NCI-H526 treated with DMSO at 0.1 percent for 48 hours (cell line): ENCODE measurements around the gene DAAM1.

Experiments
- DNase-seq: peaks from one replicate; lab custom pipeline; 2025; lab: John Stamatoyannopoulos, UW

Gene DAAM1

DNA sequence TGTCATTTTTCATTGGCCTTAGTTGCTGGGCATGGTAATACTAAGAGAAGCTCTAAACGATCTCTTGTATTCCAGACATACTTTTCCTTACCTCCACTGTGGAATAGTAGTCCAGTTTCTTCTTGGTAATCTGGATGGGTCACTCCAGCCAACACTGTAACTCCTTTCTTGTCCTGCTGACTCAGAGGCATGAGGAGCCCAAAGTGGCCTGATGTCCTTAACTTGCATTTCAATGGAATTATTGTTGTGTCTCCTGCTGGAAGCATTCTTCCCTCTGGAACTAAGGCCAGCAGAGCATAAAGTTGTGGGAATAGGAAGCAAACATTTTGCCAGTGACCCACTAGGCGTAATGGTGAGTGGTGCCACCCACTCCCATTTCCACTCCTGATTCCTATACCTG, 33.1 kb downstream of the DAAM1 start:
- DNase-seq = no peak

DNA sequence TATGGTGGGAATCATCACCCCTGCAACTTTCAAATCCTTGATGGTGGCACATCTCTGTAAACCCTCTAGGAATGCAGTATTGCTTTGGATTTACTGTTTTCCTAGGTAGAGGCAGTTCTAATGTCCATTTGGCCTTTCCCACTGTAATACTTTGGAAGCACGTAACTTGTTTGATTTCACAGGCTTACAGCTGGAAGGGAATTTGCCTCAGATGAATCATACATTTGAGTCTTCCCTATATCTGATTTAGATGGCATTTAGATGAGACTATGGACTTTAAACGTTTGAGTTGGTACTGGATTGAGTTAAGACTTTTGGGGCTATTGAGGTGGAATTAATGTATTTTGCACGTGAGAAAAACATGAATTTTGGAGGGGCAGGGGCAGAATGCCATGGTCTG, 35.9 kb downstream of the DAAM1 start:
- DNase-seq = no peak

DNA sequence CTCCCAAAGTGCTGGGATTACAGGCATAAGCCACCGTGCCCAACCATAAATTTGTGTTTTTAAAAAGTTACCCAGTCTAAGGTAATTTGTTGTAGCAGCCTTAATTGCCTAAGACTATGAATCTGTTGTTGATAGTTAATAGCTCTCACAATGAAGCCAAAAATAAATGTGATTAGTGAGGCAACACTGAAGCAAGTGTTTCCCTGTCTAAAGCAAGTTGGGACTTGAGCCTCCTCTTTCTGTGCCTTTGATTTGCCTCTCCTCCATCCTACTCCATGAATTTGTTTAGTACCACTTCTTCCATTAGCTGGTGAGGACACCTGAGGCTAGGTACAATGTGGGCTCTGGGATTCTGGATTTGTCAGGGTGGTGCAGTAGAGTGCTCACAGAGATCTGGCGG, 36.8 kb downstream of the DAAM1 start:
- no peak for DNase-seq

DNA sequence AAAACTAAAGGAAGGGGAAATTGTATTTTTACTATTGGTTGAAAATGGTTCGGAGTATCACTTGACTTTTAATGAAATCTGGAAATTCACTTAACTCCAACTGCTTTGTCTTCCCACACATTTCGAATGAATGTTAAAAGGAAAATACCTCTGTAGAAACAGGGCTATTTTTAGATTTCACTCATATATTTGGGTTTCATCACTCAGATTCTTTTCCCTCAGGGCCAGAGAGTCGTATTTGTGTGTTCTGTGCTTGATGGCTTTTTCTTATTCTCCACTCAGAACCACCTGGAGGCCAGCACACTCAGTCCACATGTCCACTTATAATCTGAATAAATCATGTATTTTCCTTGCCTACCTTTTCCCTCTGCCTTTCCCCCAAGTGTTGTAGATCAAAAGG, 40.0 kb downstream of the DAAM1 start:
- DNase-seq = no peak

DNA sequence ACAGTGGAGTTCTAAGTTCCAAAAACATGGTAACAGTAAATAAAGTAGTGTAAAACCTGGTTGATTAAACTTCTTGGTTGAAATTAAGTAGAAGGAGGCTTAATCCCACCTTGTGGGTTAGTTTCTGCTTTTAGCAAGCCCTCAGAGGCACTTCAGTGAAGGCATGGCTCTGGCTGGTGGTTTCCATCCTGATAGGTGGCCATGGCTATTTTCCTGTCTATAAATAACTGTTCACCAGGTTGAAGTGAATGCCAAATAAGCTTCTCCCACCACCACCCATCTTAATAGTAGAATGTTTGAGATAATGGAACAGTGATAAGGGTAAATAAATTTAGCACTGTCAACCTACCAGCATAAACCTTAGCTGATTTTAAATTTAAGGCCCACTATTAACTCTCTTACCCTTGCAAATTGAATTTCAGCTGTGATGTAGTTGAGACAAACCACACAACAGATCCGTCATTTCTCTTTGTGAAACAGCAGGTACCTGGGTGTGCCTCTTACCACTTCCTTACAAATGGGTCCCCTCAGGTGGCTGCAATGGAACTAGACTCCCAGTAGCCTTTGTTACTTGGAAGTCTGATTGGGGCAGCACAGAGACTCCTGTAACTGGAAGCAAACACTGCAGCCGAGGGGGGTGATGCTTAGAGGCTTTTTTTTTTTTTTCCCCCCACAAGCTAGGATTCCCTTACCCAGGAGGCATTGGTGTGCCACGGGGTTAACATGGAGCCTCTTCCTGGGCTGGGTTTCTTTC, 41.4 kb downstream of the DAAM1 start:
- DNase-seq = no peak

DNA sequence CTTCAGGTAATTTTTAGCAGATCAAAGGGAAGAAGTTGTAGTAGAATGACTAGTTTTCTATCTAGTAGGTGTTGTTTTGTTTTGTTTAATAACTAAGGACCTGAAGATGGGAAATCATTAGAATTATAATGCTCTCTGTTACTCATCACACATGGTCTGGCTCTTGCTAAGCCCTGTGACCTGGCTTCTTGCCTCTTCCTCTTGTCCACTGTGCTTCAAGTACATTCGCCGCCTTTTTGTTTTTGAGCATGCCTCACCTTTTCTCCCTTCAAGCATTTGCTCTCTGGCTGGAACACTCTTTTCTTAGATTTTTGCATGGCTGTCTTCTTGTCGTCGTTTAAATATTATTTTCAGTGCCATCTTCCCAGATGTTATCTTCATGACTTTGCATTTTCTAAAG, 47.7 kb downstream of the DAAM1 start:
- DNase-seq = no peak

DNA sequence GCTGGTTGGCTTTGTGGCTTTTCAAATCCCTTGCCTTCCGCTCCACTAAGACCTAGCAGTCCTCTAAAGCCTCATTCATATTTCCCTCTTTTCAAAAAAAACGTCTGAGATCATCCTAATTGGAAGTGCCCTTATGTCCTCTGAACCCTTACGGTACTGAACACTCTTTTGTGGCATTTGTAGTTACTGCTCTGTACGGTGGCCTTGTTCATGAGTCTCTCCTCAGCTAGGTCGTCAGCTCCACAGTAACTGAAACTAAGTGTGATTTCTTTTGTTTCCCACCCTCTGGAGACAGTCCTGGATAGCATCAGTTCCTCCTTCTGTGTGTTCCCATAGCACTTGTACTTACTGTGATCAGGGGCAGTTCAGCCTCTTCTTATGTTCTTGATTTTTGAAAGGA, 49.7 kb downstream of the DAAM1 start:
- DNase-seq = no peak

DNA sequence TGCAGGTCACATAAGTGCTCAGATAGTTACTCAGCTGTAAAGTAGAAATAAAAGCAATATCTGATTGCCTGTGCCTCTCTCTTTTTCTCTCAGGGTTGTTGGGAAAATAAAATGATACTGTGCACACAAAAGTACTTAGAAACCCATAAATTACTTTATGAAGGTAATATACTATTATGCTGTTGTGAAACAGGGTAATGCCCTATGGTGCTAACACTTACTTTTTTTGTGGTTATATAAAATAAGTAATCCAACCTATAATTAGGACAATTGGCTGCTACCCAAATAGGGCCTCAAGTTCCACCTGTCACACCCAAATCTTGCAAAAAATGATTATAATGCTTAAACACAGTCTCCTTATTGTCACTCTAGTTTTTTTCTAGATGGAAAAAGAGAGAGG, 50.6 kb downstream of the DAAM1 start:
- DNase-seq = no peak

DNA sequence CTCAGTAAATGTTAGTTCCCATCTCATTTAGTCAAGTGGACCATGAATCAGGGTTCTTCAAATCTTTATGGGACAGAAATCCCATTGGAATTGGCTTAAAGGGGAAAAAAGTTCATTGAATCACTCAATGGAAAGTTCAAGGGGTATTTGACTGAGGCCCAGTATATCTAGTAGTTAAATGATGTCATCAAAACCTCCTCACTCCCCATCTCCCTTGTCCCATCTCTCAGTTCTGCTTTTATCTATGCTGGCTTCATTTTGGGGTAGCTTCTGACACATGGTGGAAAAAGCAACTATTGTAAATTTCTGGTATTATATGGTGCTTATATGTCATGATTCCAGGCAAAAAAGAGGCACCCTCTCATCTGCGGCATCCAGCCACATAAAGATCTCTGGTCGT, 51.9 kb downstream of the DAAM1 start:
- DNase-seq = no peak

DNA sequence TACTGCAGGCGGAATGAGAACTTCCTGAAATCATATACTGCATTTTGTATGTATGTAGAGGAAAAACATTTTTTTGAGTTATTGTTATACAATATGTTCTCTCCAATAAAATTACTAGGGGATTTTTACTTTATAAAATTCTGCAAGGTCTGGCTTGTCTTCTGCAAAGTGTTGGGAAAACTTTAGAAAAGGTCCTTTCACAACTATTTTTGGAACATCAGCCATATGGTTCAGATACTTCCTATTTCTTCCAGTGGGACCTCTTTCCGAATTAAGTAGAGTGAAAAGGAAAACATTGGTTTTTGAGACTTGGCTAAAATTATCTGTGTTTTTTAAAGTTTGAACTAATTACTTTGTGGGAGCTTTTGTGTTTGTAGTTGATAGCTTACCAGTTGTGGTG, 52.7 kb downstream of the DAAM1 start:
- DNase-seq = no peak

DNA sequence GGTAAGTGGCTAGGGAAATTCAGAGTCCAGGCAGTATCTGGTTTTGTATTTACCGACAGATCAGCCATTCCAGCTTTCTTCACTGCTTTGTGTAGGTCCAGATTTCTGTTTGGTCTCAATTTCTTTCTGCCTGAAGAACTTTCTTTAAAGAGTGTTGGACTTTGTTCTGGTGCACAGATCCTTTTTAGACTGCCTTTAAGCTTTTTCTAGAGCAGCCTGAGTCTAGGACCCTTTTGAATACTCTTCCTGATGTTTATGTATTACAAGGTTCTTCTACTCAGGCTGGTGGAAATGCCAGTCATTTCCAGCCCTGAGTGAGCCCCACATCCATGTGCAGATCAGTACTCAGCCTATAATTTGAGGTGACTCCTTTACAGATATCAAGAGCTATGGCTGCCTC, 54.7 kb downstream of the DAAM1 start:
- DNase-seq = no peak

DNA sequence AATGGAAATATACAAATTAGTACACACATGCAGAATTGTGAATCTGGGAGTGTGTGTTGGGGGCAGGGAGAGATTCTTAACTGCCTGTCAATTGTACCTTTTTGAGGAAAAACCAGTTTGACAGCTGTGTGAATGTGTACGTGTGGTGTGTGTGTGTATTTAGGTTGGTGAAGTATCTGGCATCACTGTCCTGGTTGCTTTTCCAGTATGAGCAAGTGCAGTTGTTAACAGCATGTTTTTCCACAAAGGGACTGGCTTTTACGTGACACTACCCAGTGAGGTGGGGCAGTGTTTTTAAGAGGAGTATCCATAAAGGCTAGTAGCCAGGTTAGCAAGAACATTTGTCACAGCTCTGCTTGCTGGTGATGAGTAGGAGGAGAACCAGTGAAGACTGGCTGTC, 56.1 kb downstream of the DAAM1 start:
- peak; percentile 23 for DNase-seq

DNA sequence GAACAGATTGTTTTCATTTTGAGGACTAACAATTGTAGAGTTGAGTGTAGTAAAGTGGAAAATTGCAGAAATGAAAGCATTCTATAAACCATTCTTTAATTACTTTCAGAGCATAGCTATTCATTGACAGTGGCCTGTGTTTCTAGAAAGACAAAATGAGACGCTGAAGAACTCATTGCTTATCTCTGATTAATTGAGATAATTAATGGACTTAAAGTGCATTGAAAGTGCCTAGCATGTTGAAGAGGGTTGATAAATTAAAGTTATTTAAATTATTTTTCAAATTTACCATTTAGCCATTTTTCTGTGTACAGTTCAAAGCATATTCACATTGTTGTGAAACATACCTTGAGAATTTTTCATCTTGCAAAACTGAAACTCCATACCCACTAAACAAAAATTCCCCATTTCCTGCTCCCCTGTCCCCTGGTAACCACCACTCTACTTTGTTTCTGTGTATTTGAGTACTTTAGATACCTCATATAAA, 57.4 kb downstream of the DAAM1 start:
- DNase-seq = no peak

DNA sequence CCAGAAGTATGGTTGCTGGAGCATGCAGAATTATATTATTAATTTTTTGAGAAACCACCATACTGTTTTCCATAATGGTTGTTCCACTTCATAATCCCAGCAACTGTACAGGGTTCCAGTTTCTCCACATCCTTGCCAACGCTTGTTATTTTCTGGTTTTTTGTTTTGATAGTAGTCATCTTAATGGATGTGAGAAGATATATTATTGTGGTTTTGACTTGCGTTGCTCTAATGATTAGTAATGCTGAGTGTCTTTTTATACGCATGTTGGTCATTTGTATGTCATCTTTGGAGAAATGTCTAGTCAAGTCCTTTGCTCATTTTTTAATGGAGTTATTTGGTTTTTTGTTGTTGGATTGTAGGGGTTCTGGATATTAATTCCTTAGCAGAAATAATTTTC, 58.1 kb downstream of the DAAM1 start:
- no peak for DNase-seq

DNA sequence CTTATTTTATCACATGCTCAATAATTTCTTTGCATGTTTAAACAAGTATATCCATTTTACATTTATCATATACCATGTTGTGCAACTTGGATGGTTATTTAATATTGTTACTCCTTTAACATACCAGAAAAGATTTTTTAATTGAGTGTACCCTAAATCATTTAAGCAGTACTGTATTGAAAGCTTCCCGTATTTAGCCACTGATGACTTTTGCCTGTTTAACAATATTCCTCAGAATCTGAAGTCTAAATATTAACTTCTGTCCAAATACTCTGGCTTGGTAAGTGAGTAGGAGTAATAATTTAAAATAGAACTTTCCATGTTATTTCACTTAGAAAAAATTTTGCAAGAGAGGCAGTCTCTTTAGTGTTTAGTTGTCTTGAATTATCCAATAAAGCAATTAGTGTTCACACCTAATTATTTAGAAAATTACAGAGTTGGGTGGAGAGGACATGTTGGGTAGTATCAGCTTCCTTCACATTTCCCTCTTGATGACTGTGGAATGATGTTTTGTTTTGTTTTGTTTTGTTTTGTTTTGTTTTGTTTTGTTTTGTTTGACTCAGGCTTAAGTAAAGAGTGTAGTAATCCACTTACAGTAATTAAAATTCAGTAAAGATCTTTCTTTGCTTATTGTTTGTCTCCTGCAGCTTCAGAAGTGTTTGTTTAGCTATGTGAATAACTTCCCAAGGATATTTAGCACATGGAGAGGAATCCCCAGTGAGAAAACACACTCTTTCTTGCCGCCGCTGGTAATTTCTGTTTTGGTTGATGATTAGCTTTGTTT, 59.5 kb downstream of the DAAM1 start:
- DNase-seq = no peak

DNA sequence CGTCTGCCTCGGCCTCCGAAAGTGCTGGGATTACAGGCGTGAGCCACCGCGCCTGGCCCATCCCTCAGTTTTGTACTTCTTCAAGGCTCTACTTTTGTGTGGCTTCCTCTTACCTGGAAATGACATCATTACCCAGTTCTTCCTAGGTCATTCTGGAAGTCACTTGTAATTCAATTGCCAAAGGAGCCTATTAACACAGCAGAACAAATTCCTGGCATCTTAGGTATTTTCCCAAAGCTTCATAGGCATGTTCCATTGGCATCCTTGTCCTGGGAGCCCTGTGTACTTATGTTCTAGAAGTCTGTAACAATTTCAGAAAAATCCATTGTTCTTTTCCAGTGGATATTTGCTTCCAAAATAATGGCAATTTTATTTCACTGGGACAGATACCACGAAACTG, 60.6 kb downstream of the DAAM1 start:
- DNase-seq = no peak

DNA sequence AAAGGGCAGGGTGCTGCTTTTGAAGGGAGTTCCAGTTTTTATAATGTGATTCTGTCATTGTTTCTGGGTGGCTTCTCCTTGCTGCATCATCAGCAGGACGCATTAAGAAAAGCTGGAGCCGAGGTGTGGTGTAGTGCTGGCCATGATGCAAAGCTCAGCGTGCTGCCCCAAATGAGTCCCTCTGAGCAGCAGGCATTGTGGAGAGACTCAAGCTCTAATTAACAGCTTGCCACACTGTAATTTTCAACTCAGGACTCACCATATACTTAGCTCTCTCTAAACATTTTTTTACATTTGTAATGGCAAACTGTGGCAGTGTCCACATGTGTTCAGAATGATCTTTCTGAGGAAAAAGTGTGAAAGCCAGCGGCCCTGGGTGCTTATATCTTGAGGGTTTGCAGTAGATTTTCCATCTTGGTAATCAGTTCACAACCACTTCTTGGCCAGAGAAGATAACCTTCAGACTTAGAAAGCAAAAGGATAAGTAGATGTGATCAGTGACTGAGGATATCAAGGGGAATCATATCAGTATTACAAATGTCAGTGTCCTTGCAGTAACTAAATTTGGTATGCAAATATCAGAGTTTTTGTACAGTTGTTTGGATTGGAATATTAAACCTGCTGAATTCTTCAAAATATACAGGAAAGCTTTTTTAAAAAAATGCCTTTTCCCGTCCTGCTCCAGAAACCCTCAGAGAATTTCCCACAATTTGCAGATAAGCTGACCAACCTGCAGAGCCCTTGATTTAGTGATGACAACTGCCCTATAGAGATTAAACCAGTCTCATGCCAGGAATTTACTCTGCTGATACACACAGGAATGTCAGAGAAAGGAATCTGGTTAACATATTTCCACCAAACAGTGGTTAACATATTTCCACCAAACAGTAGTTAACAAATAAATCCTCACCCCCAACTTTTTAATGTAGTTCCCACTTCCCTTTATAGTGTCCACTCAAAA, 63.6 kb downstream of the DAAM1 start:
- no peak for DNase-seq

DNA sequence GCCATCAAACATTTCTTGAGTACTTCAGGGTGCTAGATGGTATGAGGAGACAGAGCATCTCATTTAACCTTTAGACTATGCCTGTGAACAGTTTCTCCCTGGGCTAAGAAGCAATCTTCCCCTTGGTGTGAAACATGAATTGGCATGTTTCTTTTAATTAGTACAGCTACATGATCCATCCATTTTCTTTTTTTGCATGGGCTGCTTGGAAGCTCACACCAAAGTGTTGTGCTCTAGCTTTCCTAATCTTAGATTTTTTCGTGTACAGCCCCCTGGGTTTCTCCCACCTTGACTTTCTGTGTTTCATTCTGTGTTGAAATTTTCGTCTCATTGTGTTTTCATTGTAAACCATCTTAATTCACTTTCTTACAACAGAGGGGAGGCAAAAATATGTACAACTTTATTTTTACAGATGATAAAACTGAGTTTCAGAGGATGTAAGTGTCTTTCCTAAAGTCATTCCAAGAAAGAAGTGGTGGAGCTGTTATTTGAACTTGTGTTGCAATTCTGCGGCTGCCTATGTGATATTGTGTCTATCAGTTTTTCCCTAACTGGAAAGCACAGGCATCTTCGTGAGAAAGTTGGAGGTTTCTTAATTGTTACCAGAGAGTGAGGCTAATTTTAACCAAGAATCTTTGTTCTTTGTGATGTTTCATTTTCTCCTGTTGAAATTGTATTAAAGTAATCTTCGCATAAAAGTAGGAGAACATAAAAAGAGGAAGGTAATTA, 64.5 kb downstream of the DAAM1 start:
- DNase-seq = no peak

DNA sequence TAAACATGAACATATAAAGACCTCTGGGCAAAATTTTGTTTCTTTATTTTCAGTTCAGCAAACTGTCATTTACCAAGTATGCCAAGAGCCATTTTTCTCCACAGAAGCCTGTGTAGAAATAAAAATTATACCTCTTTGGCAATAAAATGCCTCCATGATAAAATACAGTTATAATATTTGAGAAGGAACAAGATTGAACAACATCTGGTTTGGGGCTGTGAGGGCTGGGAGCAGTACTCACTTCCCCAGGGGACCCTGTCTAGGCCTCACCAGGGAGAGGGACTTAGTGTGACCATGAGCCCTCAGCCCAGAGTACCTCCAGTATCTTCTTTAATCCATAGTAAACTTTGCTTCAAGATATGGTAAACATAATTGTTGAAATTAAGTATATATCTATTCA, 65.1 kb downstream of the DAAM1 start:
- DNase-seq = no peak

DNA sequence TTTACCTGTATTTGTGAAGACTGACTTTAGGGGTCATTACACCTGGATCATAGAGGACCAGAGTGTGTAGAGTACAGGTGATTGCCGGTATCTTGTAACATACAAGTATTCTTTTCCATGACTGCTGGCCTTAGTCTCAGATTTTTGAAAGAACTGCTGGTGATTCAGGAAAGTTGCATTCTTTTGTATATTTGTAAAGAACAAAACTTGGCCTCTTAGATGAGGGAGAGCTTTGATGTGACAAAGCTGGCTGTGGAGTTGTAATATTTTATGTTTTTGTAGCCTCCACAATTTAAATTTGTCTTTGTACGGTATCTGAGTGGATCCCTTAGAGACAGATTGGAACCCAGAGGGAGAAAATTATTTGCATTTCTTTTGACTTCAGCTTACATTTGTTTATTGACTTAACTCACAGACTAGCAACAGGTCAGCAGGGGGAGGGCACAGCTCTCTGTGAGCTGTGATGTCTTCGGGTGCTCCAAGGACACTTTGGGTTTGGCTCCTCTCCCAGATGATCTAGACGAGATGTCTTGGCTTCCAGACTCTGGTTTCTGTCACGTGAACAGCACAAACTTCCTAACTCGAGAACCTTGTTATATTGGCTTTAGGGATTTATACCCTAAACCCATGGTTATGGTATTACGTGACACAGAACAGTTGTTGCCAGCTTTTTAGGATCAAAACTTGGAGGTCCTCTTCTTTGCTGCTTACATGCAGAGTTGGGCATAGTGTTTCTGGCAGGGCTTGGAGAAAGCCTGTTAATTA, 65.9 kb downstream of the DAAM1 start:
- DNase-seq = peak; percentile 86
